ENCODE measurements around the gene PSENEN.

The PSENEN gene

GRCh38 chr19:35740423-35741202 lies 4.8 kb upstream of the PSENEN start:
- peak; percentile 93 for DNase-seq (ENCODE audit: low read depth)
- peak overlapping the region; percentile 65 for H3K4me3 ChIP-seq (ENCODE audit: control insufficient read depth, low read depth, low read length)
- TF ChIP-seq, protein P1, sequence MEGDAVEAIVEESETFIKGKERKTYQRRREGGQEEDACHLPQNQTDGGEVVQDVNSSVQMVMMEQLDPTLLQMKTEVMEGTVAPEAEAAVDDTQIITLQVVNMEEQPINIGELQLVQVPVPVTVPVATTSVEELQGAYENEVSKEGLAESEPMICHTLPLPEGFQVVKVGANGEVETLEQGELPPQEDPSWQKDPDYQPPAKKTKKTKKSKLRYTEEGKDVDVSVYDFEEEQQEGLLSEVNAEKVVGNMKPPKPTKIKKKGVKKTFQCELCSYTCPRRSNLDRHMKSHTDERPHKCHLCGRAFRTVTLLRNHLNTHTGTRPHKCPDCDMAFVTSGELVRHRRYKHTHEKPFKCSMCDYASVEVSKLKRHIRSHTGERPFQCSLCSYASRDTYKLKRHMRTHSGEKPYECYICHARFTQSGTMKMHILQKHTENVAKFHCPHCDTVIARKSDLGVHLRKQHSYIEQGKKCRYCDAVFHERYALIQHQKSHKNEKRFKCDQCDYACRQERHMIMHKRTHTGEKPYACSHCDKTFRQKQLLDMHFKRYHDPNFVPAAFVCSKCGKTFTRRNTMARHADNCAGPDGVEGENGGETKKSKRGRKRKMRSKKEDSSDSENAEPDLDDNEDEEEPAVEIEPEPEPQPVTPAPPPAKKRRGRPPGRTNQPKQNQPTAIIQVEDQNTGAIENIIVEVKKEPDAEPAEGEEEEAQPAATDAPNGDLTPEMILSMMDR (conservative IDR thresholded peaks at IDR 0.05; ENCODE audit: control insufficient read depth, insufficient read depth, low read depth, low read length) = no peak

- H3K4me3 ChIP-seq (ENCODE audit: control insufficient read depth, low read depth, low read length) = peak overlapping the region; percentile 65
- no peak for DNase-seq (ENCODE audit: low read depth)
- TF ChIP-seq, protein P1 (conservative IDR thresholded peaks at IDR 0.05; ENCODE audit: control insufficient read depth, insufficient read depth, low read depth, low read length) = no peak
Observed at GRCh38 chr19:35741203-35741515, 4.3 kb upstream of the PSENEN start.

DNA sequence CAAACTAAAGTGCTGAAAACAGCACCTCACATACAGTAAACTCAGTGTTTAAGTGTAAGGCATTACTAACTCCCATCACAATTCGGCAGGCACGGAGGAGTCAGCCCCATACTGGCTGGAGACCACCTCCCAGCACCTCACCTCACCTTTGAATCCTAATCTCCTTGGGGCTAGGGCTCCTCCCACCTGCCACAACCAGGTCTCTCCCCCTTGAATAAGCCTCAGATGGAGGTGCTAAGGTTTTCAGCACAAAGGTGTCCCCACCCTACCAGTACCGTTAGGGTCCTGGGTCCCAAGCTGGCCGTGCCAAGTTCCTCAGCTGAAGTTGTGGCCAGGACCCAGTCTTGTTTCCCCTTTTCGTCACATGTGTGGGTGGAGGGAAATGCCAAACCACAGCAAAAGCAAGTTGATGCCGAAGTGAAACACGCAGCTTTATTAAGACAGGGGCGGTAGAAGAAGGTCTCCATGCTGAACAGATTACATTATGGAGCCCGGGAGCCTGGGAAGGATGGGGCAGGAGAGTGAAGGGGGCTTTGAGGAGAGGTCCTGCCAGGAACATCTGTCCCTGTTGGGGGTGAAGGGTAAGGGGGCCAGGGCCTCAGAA lies 3.2 kb upstream of the PSENEN start, which contains the start of gene IGFLR1:
IGFLR1 (minus strand) TSS at position 332 of the 604 bp plus-strand sequence. CDS start 1,272 bp downstream, outside the sequence.
- no peak for DNase-seq (ENCODE audit: low read depth)
- TF ChIP-seq, protein P1 (conservative IDR thresholded peaks at IDR 0.05; ENCODE audit: control insufficient read depth, insufficient read depth, low read depth, low read length) = no peak
- no peak within 1 kb of the TSS for H3K4me3 ChIP-seq (ENCODE audit: control insufficient read depth, low read depth, low read length)

GRCh38 chr19:35743640-35744429 lies 1.6 kb upstream of the PSENEN start:
- no peak overlapping the region for H3K4me3 ChIP-seq (ENCODE audit: control insufficient read depth, low read depth, low read length)
- TF ChIP-seq, protein P1 (conservative IDR thresholded peaks at IDR 0.05; ENCODE audit: control insufficient read depth, insufficient read depth, low read depth, low read length) = no peak
- no peak for DNase-seq (ENCODE audit: low read depth)

DNA sequence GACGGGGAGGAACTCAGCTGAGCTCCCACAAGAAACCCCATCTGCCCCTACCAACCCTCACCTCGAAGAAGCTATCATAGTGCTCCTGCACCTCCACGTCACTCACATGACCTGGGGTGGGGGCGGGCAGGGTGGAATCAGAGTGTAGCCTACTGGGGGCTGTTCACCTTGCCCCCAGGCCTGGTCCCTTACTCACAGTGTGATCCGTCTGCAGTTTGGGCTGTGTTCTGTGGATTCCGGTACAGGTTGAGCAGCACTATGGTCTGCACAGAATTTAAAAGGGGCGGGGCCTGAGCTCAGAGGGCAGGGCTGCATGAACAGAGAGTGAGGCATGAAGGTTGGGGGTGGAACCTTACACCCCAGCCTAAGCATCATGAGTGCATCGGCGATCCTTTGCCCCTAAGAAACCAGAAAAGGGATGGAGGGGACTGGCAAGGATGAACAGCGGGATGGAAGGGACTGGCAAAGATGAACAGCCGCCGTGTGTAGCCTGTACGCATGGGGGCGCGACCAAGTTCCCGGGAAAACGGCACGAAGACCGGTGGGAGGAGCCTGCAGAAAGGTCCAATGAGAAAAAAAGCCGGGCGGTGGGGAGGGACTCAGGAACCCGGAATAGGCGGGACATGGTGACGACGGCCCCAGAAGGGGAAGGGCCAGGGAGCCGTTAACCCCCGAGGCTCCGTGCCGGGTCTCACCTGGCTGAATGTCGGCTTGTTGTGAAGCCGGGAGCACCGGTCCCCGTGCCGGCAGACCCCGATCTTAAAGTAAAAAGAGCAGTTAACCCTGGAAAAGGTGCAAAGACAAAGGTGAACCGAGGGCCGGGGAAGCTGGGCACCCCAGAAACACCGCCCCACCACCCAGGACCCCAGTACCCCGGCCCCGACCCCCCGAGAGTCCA lies 772 bp upstream of the PSENEN start:
- TF ChIP-seq, protein P1 (conservative IDR thresholded peaks at IDR 0.05; ENCODE audit: control insufficient read depth, insufficient read depth, low read depth, low read length) = peak; percentile 23
- H3K4me3 ChIP-seq (ENCODE audit: control insufficient read depth, low read depth, low read length) = peak overlapping the region; percentile 73

GRCh38 chr19:35746087-35746462 lies 624 bp downstream of the PSENEN start:
- TF ChIP-seq, protein P1 (conservative IDR thresholded peaks at IDR 0.05; ENCODE audit: control insufficient read depth, insufficient read depth, low read depth, low read length) = no peak
- peak overlapping the region; percentile 73 for H3K4me3 ChIP-seq (ENCODE audit: control insufficient read depth, low read depth, low read length)
- DNase-seq (ENCODE audit: low read depth) = no peak

More for the DNA sequence above, 772 bp upstream of the PSENEN start:
- peak; percentile 93 for DNase-seq (ENCODE audit: low read depth)
